ENCODE measurements around the gene KCNIP4. TPM values are rescaled to one million over a fixed set of nuclear protein-coding genes. Genes with fewer than 3 reads are reported as not detected.

Gene KCNIP4
- total and polyA plus RNA-seq, 12 donors = 0.15 TPM; not detected in 11

DNA sequence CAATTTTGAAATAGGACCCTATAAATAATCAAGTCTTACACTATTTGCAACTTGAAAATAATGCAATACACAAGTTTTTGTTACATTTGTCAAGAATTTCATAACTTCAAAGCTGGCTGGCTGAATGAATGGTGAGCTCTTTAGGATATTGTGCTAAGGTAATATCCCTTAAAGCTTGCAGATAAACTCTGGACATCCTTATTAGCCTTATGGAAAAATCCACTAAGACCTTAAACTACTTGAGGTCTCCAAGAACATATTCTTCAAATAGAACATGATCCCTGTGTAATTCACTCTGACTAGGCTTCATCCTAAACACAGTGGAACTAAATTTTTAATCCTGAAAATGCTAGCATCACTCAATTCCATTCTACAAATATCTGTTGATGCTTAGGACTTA, 1049.0 kb downstream of the KCNIP4 start:
- TF ChIP-seq, protein P1, sequence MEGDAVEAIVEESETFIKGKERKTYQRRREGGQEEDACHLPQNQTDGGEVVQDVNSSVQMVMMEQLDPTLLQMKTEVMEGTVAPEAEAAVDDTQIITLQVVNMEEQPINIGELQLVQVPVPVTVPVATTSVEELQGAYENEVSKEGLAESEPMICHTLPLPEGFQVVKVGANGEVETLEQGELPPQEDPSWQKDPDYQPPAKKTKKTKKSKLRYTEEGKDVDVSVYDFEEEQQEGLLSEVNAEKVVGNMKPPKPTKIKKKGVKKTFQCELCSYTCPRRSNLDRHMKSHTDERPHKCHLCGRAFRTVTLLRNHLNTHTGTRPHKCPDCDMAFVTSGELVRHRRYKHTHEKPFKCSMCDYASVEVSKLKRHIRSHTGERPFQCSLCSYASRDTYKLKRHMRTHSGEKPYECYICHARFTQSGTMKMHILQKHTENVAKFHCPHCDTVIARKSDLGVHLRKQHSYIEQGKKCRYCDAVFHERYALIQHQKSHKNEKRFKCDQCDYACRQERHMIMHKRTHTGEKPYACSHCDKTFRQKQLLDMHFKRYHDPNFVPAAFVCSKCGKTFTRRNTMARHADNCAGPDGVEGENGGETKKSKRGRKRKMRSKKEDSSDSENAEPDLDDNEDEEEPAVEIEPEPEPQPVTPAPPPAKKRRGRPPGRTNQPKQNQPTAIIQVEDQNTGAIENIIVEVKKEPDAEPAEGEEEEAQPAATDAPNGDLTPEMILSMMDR (IDR thresholded peaks at IDR 0.05) = no peak
- Histone ChIP-seq H3K27me3 (no peaks in the 10 kb centered on the region), H3K9me3 (peaks cover 0 to 3% (median 0%) of the 10 kb centered on the region in 11 donors), H3K4me1 (no peaks in the 10 kb centered on the region), H3K27ac (no peak overlapping the region), H3K4me3 (no peak overlapping the region), H3K36me3 (no peaks in the 10 kb centered on the region)
- ATAC-seq (no peak), DNase-seq (no peak)
- intact Hi-C loops (cut with DNase I) = no loop called here

DNA sequence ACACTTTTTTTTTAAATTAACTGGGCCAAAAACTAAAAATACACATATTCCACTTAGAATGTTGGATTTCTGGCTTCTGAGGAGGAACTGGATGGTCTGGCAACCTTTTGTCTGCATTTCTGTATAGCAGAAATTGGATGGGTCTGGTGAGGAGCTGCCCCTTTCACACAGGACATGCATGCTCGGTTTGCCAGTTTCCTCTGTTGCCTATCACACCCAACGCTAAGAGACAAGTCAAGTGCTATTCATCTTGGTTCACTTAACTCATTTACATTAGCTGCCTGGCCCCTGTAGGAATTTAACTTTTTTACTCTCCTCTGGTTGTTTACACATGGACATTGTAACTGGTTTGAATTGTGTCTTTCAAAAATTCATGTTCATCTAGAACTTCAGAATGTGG, 1052.6 kb downstream of the KCNIP4 start:
- TF ChIP-seq, protein P1 (IDR thresholded peaks at IDR 0.05) = no peak
- Histone ChIP-seq H3K4me3 (no peak overlapping the region), H3K9me3 (peaks cover 0 to 3% (median 0%) of the 10 kb centered on the region in 11 donors), H3K27ac (no peak overlapping the region), H3K36me3 (no peaks in the 10 kb centered on the region), H3K4me1 (no peaks in the 10 kb centered on the region), H3K27me3 (no peaks in the 10 kb centered on the region)
- 62 to 63% methylated on average over 2 of the region's 2 CpGs for WGBS, 2 donors
- DNase-seq (no peak), ATAC-seq (no peak)
- intact Hi-C loops (cut with DNase I) = no loop called here

DNA sequence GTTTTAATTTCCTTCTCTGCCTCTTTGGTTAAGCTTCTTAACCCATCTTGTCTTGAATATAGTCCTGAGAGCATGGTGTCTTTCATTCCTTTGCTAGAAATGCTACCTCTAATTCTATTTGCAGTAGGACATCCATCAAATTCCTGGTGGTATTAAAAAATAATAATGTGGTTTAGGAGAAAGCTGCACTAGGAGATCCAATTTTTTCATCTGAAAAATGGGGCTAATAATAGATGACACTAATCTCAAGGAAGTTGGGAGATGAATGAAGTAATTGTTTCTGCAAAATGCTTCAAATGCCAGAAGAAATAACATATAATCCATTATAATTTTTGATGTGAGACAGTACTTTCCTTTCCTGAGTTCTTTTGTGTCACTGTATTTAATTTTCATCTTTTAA, 1053.4 kb downstream of the KCNIP4 start:
- Histone ChIP-seq H3K27ac (no peak overlapping the region), H3K27me3 (no peaks in the 10 kb centered on the region), H3K36me3 (no peaks in the 10 kb centered on the region), H3K4me3 (no peak overlapping the region), H3K4me1 (no peaks in the 10 kb centered on the region), H3K9me3 (peaks cover 0 to 3% (median 0%) of the 10 kb centered on the region in 11 donors)
- intact Hi-C loops (cut with DNase I) = no loop called here
- DNase-seq (no peak), ATAC-seq (no peak)
- TF ChIP-seq, protein P1 (IDR thresholded peaks at IDR 0.05) = no peak

DNA sequence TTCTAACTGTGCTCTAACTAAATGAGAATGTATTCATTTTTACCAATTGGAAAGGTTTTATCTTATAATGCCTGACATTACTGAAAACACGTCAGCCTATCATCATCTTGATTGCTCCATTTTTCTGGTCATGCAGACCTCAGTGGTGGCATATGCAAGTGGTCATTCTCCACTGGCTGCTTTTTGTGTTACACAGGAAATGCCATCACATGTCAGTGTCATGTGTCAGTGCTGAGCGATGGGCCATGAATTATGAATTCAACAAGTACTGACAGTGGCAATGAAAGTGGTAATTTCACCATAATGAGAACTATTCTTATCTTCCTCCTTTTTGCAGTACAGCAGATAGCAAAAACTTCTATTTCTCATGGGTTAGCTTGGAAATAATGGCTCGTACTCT, 1057.8 kb downstream of the KCNIP4 start:
- Histone ChIP-seq H3K27ac (no peak overlapping the region), H3K4me3 (no peak overlapping the region), H3K27me3 (peaks cover 0 to 5% (median 0%) of the 10 kb centered on the region in 7 donors), H3K9me3 (peaks cover 0 to 13% (median 0%) of the 10 kb centered on the region in 11 donors), H3K36me3 (no peaks in the 10 kb centered on the region), H3K4me1 (no peaks in the 10 kb centered on the region)
- ATAC-seq (no peak), DNase-seq (no peak)
- 70 to 76% methylated on average over 3 of the region's 3 CpGs for WGBS, 2 donors
- intact Hi-C loops (cut with DNase I) = no loop called here
- TF ChIP-seq, protein P1 (IDR thresholded peaks at IDR 0.05) = no peak

Measured in heart right ventricle (tissue), 16 donors.